OCI-LY7 (cell line): ENCODE data around the gene CHD9. TPM values are rescaled to one million over a fixed set of nuclear protein-coding genes. Genes with fewer than 3 reads are reported as not detected.
"Not testable (repeated sequence)": the region's sequence is repeated elsewhere in the genome, so short reads cannot be mapped to it uniquely, and the experiment has no call there.

ENCODE experiments used
- BruUV-seq: library from RNA; stranded (reverse); fragments of 400-500 nt; replicated peaks from 2 replicates; lab custom pipeline; 2021; lab: Mats Ljungman, UMichigan
- CTCF ChIA-PET: fragments of 300-600 bp; sonication (Branson Sonifier 250); formaldehyde crosslinking; loops from one replicate; lab custom pipeline; 2022; ENCODE audit warnings: antibody characterized with exemption; ENCODE audit not compliant: unreplicated experiment; lab: Charles Lee
- POLR2A ChIA-PET: fragments of 300-600 bp; sonication (Branson Sonifier 250); formaldehyde crosslinking; loops from one replicate; lab custom pipeline; 2022; ENCODE audit warnings: antibody characterized with exemption; lab: Charles Lee
- DNase-seq: peaks from one replicate; pipeline ENCODE4 v3.0.0-alpha.2; 2015; ENCODE audit warnings: low spot score
- H2AFZ ChIP-seq: fragments of 200-600 bp; sonication (generic), shearing (Covaris generic); 2 replicates; pipeline ENCODE4 v1.6.1; 2014; ENCODE audit warnings: mild to moderate bottlenecking, antibody characterized with exemption, low read length, moderate library complexity
- H3K27ac ChIP-seq: fragments of 200-600 bp; sonication (generic); 2 replicates; pipeline ENCODE4 v1.5.1; 2014; ENCODE audit warnings: mixed run types, low read depth, mild to moderate bottlenecking, moderate library complexity, low read length, inconsistent platforms; ENCODE audit not compliant: poor library complexity, severe bottlenecking
- H3K36me3 ChIP-seq: fragments of 200-600 bp; sonication (generic); 2 replicates; pipeline ENCODE4 v1.6.1; 2014; ENCODE audit warnings: mild to moderate bottlenecking, antibody characterized with exemption, low read length, moderate library complexity, mixed read lengths; ENCODE audit not compliant: insufficient read depth
- H3K4me1 ChIP-seq: fragments of 200-600 bp; sonication (generic); 2 replicates; pipeline ENCODE4 v1.5.1; 2014; ENCODE audit warnings: mild to moderate bottlenecking, low read length; ENCODE audit not compliant: insufficient read depth, poor library complexity, severe bottlenecking
- H3K4me2 ChIP-seq: fragments of 200-600 bp; sonication (generic); 2 replicates; pipeline ENCODE4 v1.6.1; 2014; ENCODE audit warnings: mild to moderate bottlenecking, low read length
- H3K4me3 ChIP-seq: fragments of 200-600 bp; sonication (generic); 2 replicates; pipeline ENCODE4 v1.5.1; 2014; ENCODE audit warnings: mild to moderate bottlenecking, low read depth, low read length; ENCODE audit not compliant: poor library complexity, severe bottlenecking
- H3K79me2 ChIP-seq: fragments of 200-600 bp; sonication (generic); 2 replicates; pipeline ENCODE4 v1.6.1; 2016; ENCODE audit warnings: low read depth, mild to moderate bottlenecking, low read length, moderate library complexity, mixed read lengths; ENCODE audit not compliant: insufficient read depth
- H3K9me2 ChIP-seq: fragments of 200-600 bp; sonication (generic); 2 replicates; pipeline ENCODE4 v1.6.1; 2016; ENCODE audit warnings: mild to moderate bottlenecking, low read length, mixed read lengths; ENCODE audit not compliant: insufficient read depth
- H3K9me3 ChIP-seq: fragments of 200-600 bp; sonication (generic); 2 replicates; pipeline ENCODE4 v1.6.1; 2014; ENCODE audit warnings: mild to moderate bottlenecking, mixed run types, low read length, mixed read lengths
- H4K20me1 ChIP-seq: fragments of 200-600 bp; sonication (generic); 2 replicates; pipeline ENCODE4 v1.6.1; 2014; ENCODE audit warnings: mild to moderate bottlenecking, antibody characterized with exemption, low read length, moderate library complexity, mixed read lengths; ENCODE audit not compliant: insufficient read depth
- CTCF ChIP-seq: fragments of 200-600 bp; sonication (generic); conservative IDR thresholded peaks from 2 replicates; pipeline ENCODE4 v1.5.1; 2014; ENCODE audit warnings: mild to moderate bottlenecking, antibody characterized with exemption, low read length, moderate library complexity, mixed read lengths
- EZH2phosphoT487 ChIP-seq: fragments of 200-600 bp; sonication (generic); IDR thresholded peaks from 2 replicates; pipeline ENCODE4 v1.6.1; 2018; ENCODE audit warnings: low read depth, borderline replicate concordance, mild to moderate bottlenecking, mixed run types, antibody characterized with exemption, low read length, moderate library complexity, mixed read lengths
- intact Hi-C: fragments of 100-400 bp; cut with micrococcal nuclease; formaldehyde crosslinking; loops from one replicate; pipeline ENCODE4 v1.10.0; 2022; ENCODE audit not compliant: unreplicated experiment
- total RNA-seq, 2 experiments: library from RNA; depleted of rRNA in 1 of 2; stranded (reverse); fragments of >200 nt in 1 of 2; shearing (Covaris generic) in 1 of 2; gene quantifications; 2 replicates each; pipeline ENCODE4 v1.2.3, GENCODE V29; 2014 to 2022

The CHD9 gene
- total RNA-seq, 2 experiments from 2014 or later = 52.6 to 85.9 TPM

- BruUV-seq = no TSS peak
- TF ChIP-seq CTCF (no peak), EZH2phosphoT487 (no peak)
- ChIA-PET CTCF (no interaction called here), POLR2A (no interaction called here)
- Histone ChIP-seq H3K27ac (no peak overlapping the region), H3K4me3 (no peak overlapping the region), H3K4me2 (no peak overlapping the region), H3K9me3 (no peaks in the 10 kb centered on the region), H4K20me1 (no peaks in the 10 kb centered on the region), H3K79me2 (no peaks in the 10 kb centered on the region), H3K36me3 (peaks cover 97% of the 10 kb centered on the region), H3K9me2 (no peaks in the 10 kb centered on the region), H2AFZ (no peak overlapping the region), H3K4me1 (no peaks in the 10 kb centered on the region)
- no peak for DNase-seq
- intact Hi-C loops = no loop called here
Measured at GRCh38 chr16:53261276-53261675, 206.5 kb downstream of the CHD9 start.

- Histone ChIP-seq H3K4me2 (no peak overlapping the region), H4K20me1 (no peaks in the 10 kb centered on the region), H2AFZ (no peak overlapping the region), H3K9me3 (no peaks in the 10 kb centered on the region), H3K36me3 (peaks cover 95% of the 10 kb centered on the region), H3K79me2 (no peaks in the 10 kb centered on the region), H3K4me1 (no peaks in the 10 kb centered on the region), H3K9me2 (no peaks in the 10 kb centered on the region), H3K4me3 (no peak overlapping the region), H3K27ac (no peak overlapping the region)
- ChIA-PET CTCF (no interaction called here), POLR2A (no interaction called here)
- TF ChIP-seq EZH2phosphoT487 (no peak), CTCF (no peak)
- BruUV-seq = no TSS peak
- DNase-seq = no peak
- intact Hi-C loops = no loop called here
Measured at GRCh38 chr16:53262645-53263044, 207.9 kb downstream of the CHD9 start.

- Histone ChIP-seq H3K9me3 (no peaks in the 10 kb centered on the region), H4K20me1 (no peaks in the 10 kb centered on the region), H3K4me3 (no peak overlapping the region), H2AFZ (no peak overlapping the region), H3K9me2 (no peaks in the 10 kb centered on the region), H3K4me1 (no peaks in the 10 kb centered on the region), H3K36me3 (peaks cover 95% of the 10 kb centered on the region), H3K79me2 (no peaks in the 10 kb centered on the region), H3K27ac (no peak overlapping the region), H3K4me2 (no peak overlapping the region)
- TF ChIP-seq CTCF = no peak
- no peak for TF ChIP-seq EZH2phosphoT487
- BruUV-seq = no TSS peak
- intact Hi-C loops = no loop called here
- POLR2A ChIA-PET = no interaction called here
- DNase-seq = no peak
- CTCF ChIA-PET = no interaction called here
Measured at GRCh38 chr16:53266156-53266555, 211.4 kb downstream of the CHD9 start.

GRCh38 chr16:53278498-53278897 lies 223.7 kb downstream of the CHD9 start:
- H3K36me3 ChIP-seq = peaks cover 91% of the 10 kb centered on the region
- H3K4me1 ChIP-seq, H3K4me3 ChIP-seq, H3K79me2 ChIP-seq, H3K9me3 ChIP-seq, H3K4me2 ChIP-seq, H3K9me2 ChIP-seq, POLR2A ChIA-PET, H2AFZ ChIP-seq, CTCF ChIA-PET, H4K20me1 ChIP-seq, BruUV-seq, DNase-seq, intact Hi-C loops, H3K27ac ChIP-seq: not testable (repeated sequence)
